Fibroblast of skin of right biceps (primary cell): Measurements from ENCODE around the gene MZT2B.
"Not testable (repeated sequence)": the region's sequence is repeated elsewhere in the genome, so short reads cannot be mapped to it uniquely, and the experiment has no call there.

Source experiments
- DNase-seq: peaks from one replicate; pipeline ENCODE4 v3.0.0-alpha.2; 2013

The MZT2B gene

DNA sequence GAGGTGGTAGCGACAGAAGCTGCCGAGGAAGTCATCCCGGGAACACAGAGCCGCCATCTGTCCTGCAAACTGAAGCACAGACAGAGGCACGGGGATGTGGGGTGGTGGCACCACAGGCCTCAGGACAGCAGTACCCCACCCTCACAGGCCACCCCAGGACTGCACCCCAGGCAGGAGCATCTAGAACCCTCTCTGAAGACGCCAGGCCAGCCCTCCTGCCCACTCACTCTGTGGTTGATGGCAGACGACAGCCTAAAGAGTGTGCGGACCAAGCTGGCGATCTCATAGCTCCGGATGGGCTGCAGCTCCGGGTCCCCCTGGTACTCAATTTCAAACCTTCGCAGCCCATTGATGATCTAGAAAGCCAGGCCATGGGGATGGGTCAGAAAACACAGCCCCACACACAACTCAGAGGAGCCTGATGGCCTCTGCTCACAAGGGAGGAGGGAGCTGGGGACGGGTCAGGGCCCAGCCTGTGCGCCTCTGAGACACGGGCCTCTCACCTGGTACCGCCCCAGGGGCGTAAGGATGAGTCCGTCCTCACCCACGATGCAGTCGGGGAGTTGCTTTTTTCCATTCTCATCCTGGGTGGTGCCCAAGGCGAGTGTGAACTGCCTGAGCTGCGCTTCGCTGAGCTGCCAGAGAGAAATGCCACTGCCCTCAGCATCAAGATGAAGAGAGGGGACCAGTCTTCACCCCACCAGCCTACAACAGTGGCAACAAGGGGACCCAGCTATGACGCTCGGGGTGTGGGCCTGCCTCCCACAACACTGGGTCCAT lies 29.1 kb upstream of the MZT2B start:
- no peak for DNase-seq

GRCh38 chr2:130153721-130154422 lies 28.2 kb upstream of the MZT2B start:
- DNase-seq: not testable (repeated sequence)

- not testable (repeated sequence) for DNase-seq
These were observed 27.7 kb upstream of the MZT2B start for GRCh38 chr2:130154423-130154770.

DNA sequence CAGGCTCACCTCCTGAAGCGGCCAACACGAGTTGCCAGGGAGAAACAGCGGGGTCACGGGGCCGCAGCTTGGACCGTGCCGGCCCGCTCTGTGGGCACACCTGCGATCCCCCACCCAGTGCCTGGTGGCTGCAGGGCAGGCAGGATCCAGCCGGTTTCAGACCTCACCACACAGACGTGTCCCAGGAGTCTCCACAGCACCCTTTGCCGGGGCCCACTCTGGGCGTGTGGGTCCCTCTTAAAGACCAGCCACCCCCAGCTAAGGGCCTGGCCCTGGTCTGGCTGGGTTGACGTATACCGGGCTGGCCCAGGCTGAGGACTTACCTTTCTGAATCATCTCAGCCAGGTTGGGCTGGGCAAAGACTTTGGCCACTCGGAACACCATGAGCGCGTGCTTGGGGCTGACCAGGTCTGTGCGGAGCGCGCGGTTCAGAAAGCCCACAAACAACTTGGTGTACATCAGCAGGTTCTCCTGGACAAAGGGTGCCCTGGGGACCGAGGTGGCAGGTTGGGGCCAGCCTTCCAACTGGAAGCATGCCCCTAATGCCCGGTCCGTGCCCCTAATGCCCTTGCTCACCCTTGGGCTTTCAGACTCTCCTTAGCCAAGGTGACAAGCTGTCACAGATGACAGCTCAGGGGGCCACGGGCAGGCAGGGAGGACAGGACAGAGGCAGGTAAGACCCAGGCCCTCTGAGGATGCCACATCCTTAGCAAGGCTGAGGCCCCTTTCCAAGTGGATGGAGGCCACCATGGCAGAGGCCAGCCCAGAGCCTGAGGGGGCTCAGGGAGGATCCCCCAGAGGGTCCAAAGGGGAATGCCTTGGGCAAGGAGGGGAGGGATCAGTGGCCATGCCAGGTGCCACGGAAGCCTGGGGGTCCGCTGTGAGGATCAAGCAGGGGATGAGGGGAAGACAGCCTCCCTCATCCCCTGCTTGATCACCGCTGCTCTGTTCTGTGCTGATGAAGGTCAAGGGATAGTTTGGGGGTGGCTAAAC lies 27.0 kb upstream of the MZT2B start:
- no peak for DNase-seq

DNA sequence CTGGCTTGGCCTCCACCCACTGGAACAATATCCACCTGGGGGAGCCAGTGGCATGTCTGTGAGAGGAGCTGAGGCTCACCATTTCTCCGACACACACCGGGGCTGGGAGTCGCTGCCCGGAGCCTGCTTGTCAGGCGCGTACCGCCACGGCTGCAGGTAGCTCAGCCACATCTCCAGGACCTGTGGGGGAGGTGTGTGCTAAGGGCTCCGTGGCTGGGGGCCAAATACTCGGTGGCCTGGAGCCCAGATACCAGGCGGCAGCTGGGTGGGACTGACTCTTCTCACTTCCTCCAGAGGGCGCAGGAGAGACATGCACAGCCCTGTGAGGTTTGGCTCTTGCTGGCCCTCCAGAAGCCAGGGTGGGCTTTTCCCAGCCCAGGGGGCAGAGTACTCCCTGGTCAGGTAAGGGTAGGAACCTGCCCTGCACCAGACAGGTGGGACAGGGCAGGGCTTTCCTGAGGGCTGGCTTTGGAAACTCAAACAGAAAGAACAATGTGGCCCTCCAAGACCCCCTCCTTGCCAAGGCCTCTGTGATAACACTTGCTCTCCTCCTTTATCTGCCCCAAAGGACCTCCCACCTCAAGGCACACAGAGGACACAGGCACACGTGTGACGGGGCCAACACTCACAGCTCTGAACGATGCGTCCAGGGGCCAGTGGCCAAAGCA lies 26.0 kb upstream of the MZT2B start:
- peak; percentile 55 for DNase-seq

DNA sequence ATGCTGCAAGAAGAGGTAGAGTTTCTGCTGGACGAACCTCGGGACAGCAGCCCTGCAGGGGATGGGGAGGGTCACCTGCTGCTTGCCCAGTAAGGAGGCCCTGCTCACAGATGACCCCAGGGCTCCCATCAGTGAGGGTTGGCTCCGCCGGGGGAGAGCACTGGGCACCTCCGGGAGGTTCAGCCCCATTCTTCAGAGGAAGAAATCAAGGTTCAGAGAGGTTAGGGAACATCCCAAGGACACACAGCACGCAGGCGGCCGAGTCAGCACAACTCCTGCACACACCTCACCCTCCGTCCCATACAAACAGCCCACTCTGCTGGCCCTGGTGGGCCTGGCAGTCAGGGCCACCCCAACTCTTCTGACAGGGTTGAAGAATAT lies 25.4 kb upstream of the MZT2B start:
- no peak for DNase-seq

- DNase-seq: not testable (repeated sequence)
These were observed 24.7 kb upstream of the MZT2B start for GRCh38 chr2:130157354-130157753.

GRCh38 chr2:130157825-130158514 lies 24.1 kb upstream of the MZT2B start:
- not testable (repeated sequence) for DNase-seq

GRCh38 chr2:130158631-130159030 lies 23.4 kb upstream of the MZT2B start:
- DNase-seq: no peak

DNA sequence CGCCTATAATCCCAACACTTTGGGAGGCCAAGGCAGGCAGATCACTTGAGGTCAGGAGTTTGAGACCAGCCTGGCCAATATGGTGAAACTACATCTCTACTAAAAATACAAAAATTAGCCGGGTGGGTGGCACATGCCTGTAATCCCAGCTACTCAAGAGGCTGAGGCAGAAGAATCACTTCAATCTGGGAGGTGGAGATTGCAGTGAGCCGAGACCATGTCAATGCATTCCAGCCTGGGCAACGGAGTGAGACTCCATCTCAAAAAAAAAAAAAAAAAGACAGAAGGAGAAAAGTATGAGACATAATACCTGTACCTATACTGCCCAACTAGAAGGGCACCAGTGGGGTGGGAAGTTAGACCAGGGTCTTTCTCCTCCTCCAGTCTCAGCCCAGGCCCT lies 22.7 kb upstream of the MZT2B start:
- not testable (repeated sequence) for DNase-seq

GRCh38 chr2:130160131-130160530 lies 21.9 kb upstream of the MZT2B start:
- DNase-seq: no peak

DNA sequence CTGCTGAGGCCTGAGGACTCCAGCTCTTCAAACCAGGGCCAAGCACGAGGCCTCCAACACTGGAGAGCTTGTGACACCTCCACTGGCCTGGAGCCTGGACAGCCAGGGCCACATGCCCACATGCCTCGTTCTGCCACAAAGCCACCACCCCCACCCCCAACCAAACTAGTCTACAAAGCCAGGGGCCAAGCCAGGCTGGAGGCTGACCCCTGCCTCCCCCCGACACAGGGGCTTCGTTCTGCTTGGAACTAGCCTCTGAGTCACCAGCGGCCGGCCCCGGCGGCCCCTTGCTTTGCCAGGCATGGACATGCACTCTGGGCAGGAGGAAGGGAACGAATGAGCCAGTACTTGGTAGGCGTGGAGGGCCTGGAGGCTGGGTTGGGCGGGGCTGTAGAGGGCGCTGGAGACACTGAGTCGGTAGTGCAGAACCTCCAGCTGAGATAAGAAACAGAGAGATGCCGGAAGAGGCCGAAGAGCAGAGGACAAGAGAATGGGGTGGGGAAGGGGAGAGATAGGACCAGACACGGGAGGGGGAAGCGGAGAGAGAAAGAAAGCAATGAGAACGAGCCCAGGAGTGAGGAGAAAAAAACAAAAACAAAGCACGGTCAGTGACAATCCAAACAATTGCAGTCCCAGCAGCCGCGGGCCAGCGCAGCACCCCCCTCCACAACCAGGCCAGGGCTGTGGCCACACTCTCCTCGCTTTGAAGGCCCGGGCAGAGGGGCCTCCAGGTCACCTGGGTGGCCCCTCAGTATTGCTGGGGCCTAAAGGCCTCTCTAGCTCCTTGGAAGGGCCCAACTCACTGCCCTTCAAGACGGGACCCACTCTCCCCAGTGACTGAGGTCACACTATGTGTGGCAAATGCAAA lies 21.0 kb upstream of the MZT2B start:
- DNase-seq: not testable (repeated sequence)

DNA sequence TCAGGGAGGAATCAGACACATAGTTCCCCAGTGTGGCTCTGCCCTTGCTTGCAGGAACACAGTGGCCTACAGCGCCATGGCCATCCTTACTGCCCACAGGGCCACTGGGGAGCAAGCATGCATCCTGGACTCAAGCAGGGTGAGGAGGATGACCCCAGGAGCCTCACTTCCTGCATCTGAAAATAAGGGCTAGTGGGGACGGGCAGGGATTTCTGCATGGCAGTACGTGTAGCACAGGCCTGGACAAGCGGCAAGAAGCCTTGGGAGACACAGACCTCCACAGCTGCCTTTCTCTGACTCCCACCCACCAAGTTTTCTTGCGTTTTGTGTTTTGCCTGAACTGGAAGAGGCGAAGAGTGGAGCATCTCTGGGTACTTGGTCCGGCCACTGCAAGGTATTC lies 19.6 kb upstream of the MZT2B start:
- not testable (repeated sequence) for DNase-seq

DNA sequence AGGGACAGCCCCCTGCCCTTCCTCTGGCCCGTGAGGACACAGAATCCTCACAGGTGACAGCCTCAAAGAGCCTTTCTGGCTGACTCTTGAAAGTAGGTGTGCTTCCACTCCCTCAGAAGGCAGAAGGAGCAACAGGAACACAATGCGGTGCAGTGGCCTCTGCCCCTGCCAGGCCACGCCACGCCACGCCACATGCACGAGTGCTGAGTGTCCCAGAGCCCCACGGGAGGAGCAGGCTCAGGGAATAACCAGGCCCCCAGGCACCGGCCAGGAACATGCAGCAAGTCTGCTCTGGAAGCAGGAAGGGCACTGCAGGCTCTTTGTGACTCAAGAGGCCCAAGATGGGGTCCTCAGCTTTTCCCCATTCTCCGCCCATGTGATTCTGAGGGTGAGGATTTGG lies 19.1 kb upstream of the MZT2B start:
- DNase-seq: no peak

- DNase-seq: no peak
These were observed 16.6 kb upstream of the MZT2B start for GRCh38 chr2:130165293-130166016.

- not testable (repeated sequence) for DNase-seq
These were observed 15.5 kb upstream of the MZT2B start for GRCh38 chr2:130166611-130167010.

GRCh38 chr2:130169163-130169562 lies 12.9 kb upstream of the MZT2B start:
- not testable (repeated sequence) for DNase-seq

GRCh38 chr2:130169896-130170295 lies 12.2 kb upstream of the MZT2B start:
- DNase-seq: no peak

DNA sequence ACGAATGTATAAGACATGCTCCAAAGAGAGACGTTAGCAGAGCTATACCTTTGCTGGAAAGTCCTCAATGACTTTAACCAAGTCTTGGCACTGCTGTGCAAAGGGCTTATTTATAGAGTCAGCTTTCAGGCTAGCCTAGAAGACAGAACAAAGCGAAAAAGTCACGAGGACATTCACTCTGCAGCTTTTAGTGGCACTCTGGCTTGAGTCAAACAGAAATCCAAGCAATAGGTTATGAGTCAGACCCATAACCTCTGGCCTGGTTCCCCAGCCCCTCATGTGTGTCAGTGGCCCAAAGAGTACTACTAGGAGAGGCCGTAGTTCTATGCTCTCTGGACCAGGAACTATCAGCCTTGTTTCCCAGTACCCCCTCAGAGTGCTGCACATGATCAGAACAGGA lies 7.2 kb upstream of the MZT2B start:
- not testable (repeated sequence) for DNase-seq
